ENCODE measurements around the gene KLHL22.

The KLHL22 gene

DNA sequence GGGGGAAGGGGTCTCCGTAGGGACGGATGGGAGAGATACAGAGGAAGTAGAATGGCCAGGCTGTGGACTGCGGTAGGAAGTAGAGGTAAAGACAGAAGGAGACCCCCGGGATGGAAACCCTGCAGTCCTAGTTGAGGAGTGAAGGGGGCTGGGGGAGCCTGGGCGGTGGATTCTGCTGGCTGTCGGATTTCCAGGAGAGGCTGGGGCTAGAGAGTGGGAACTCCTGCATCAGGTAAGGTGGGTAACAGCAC lies 57.2 kb downstream of the KLHL22 start:
- Histone ChIP-seq H3K4me3 (ENCODE audit: low read depth, low read length) (peak overlapping the region; percentile 29), H3K27me3 (ENCODE audit: control insufficient read depth, insufficient read depth, low read length) (no peaks in the 10 kb centered on the region), H2AFZ (no peak overlapping the region), H3K4me1 (no peaks in the 10 kb centered on the region), H3K79me2 (no peaks in the 10 kb centered on the region), H3K27ac (no peak overlapping the region), H3K9me3 (ENCODE audit: control insufficient read depth, low read length) (no peaks in the 10 kb centered on the region), H3K36me3 (ENCODE audit: control insufficient read depth, insufficient read depth, low read length) (no peaks in the 10 kb centered on the region), H3K4me2 (ENCODE audit: low read length) (no peak overlapping the region), H3K9ac (no peak overlapping the region)
- TF ChIP-seq, protein P1, sequence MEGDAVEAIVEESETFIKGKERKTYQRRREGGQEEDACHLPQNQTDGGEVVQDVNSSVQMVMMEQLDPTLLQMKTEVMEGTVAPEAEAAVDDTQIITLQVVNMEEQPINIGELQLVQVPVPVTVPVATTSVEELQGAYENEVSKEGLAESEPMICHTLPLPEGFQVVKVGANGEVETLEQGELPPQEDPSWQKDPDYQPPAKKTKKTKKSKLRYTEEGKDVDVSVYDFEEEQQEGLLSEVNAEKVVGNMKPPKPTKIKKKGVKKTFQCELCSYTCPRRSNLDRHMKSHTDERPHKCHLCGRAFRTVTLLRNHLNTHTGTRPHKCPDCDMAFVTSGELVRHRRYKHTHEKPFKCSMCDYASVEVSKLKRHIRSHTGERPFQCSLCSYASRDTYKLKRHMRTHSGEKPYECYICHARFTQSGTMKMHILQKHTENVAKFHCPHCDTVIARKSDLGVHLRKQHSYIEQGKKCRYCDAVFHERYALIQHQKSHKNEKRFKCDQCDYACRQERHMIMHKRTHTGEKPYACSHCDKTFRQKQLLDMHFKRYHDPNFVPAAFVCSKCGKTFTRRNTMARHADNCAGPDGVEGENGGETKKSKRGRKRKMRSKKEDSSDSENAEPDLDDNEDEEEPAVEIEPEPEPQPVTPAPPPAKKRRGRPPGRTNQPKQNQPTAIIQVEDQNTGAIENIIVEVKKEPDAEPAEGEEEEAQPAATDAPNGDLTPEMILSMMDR (IDR thresholded peaks at IDR 0.05) = no peak

DNA sequence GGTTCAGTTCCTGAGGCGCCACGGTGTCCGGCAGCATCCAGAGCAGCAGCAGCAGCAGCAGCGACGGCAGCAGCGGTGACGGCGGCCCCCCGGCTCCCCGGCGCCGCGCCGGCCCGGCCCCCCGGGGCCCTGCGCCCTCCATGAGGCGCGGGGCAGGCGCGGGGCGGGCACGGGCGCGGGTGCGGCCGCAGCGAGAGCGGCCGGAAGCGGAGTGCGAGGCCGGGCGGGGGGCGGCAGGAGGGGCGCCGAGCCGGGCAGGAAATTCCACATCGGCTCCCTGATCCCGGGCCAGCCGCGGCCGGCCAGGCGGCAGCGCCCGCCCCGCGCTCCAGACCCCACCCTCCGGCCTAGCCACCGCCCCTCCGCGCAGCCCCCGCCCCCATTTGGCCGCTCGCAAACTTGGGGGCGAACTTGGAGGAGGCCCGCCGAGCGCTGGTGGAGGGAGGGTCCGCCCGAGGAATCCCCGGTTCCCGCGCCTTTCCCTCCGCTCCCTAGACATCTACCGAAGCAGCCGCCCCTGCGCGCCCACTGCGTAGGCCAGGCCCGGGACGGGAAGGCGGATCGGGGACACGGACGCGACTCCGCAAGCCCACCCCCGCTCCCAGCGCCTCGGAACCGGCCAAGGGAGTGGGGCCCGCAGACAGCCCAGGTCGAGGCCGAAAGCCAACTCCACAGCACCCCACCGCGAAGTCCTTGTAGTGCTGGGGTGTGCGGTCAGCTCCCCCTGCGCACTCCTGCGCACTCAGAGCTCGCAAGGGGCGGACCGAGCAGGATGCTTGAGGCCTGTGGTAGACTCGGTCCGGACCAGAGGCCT lies 57.8 kb downstream of the KLHL22 start, which contains the start of gene SCARF2:
Gene SCARF2, minus strand, starts transcription at position 213 of the 814 bp plus-strand sequence. Its CDS starts 71 bp downstream, at position 142.
- Histone ChIP-seq H3K79me2 (no peaks in the 10 kb centered on the region), H3K4me1 (no peaks in the 10 kb centered on the region), H3K9me3 (ENCODE audit: control insufficient read depth, low read length) (no peaks in the 10 kb centered on the region), H3K27me3 (ENCODE audit: control insufficient read depth, insufficient read depth, low read length) (no peaks in the 10 kb centered on the region), H3K4me3 (ENCODE audit: low read depth, low read length) (peak within 1 kb of the TSS; percentile 37), H2AFZ (peak within 1 kb of the TSS; percentile 53), H3K27ac (no peak within 1 kb of the TSS), H3K36me3 (ENCODE audit: control insufficient read depth, insufficient read depth, low read length) (no peaks in the 10 kb centered on the region), H3K4me2 (ENCODE audit: low read length) (peak within 1 kb of the TSS; percentile 45), H3K9ac (no peak within 1 kb of the TSS)
- TF ChIP-seq, protein P1 (IDR thresholded peaks at IDR 0.05) = no peak

DNA sequence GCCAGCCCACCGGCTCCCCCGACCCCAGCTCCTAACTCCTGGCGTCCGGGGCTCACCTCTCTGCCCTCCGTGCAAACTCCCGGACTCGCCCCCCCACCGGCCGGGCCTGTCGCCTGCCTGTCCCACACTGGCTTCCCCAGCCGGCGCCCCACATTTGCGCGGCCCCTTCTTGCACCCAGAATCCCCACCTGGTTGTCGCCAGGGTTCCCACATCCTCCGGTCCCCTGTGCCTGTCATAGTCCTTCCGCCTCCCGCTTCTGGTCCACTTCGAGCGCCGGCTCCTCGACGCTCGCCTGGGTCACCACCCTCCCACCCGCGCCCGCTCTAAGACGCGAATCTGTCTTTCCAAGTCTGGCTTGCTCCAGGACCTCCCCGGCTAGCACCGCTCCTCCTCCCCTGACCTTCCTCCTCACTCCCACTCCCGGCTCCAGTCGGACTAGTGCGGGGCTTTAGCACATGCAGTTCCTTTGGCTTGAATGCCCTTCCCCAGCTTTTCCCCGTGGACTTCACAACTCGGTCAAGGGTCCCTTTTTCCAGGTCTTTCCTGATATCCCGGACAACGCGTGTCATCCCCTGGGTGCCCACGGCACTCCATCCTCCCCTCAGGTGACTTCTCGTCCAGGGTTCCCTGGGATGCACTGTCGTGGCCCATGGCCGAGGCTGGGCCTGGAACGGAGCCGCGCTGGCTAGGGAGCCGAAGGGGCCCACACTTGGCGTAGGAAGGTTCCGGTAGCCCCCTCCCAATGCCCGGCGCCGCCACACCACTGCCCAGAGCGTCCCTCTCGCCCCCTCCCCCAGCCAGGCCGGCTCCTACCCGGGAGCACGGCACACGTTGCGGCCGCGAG lies 58.6 kb downstream of the KLHL22 start:
- peak overlapping the region; percentile 37 for H3K4me3 ChIP-seq (ENCODE audit: low read depth, low read length)
- no peaks in the 10 kb centered on the region for H3K9me3 ChIP-seq (ENCODE audit: control insufficient read depth, low read length)
- no peaks in the 10 kb centered on the region for H3K36me3 ChIP-seq (ENCODE audit: control insufficient read depth, insufficient read depth, low read length)
- no peaks in the 10 kb centered on the region for H3K27me3 ChIP-seq (ENCODE audit: control insufficient read depth, insufficient read depth, low read length)
- no peaks in the 10 kb centered on the region for H3K4me1 ChIP-seq
- H3K4me2 ChIP-seq (ENCODE audit: low read length) = peak overlapping the region; percentile 44
- H3K27ac ChIP-seq = no peak overlapping the region
- H3K9ac ChIP-seq = no peak overlapping the region
- H3K79me2 ChIP-seq = no peaks in the 10 kb centered on the region
- TF ChIP-seq, protein P1 (IDR thresholded peaks at IDR 0.05) = no peak
- peak overlapping the region; percentile 22 for H2AFZ ChIP-seq

DNA sequence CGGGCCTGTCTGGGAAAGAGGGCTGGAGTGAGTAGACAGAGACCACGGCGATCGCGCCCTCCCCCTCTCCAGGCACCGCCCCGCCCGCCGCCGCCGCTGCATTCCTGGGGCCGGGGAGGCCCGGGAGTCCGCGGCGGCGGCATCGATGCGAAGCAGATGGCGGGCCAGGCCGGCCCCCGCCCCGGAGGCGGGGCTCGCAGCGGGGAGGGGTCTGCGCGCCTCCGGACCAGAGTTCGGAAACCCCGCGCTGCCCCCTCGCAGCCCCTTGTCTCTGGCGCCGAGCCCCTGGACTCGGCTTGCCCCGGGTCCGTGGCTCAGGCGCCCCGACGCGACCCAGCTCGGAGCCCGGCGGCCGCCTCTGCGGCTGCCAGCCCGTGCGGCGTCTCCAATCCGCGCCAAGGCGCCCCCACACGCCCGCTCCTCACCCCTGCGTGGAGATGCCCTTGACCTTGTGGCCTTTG lies 59.3 kb downstream of the KLHL22 start:
- H2AFZ ChIP-seq = no peak overlapping the region
- H3K4me3 ChIP-seq (ENCODE audit: low read depth, low read length) = no peak overlapping the region
- peak overlapping the region; percentile 44 for H3K4me2 ChIP-seq (ENCODE audit: low read length)
- no peaks in the 10 kb centered on the region for H3K4me1 ChIP-seq
- TF ChIP-seq, protein P1 (IDR thresholded peaks at IDR 0.05) = no peak
- H3K79me2 ChIP-seq = no peaks in the 10 kb centered on the region
- no peaks in the 10 kb centered on the region for H3K27me3 ChIP-seq (ENCODE audit: control insufficient read depth, insufficient read depth, low read length)
- H3K36me3 ChIP-seq (ENCODE audit: control insufficient read depth, insufficient read depth, low read length) = no peaks in the 10 kb centered on the region
- H3K27ac ChIP-seq = no peak overlapping the region
- no peaks in the 10 kb centered on the region for H3K9me3 ChIP-seq (ENCODE audit: control insufficient read depth, low read length)
- H3K9ac ChIP-seq = no peak overlapping the region
